Neural cell (in vitro differentiated cells): ENCODE results near the gene PFDN6. TPM values are rescaled to one million over a fixed set of nuclear protein-coding genes. Genes with fewer than 3 reads are reported as not detected.
A peak's percentile ranks its signal among the peaks of the same experiment; 100 is the strongest.

Source experiments
- H2AFZ ChIP-seq: fragments of 200-600, 300-800 bp; sonication (generic), shearing (Covaris generic); 2 replicates; pipeline ENCODE4 v1.6.0; 2014; ENCODE audit warnings: low read depth, mild to moderate bottlenecking, antibody characterized with exemption, low read length, moderate library complexity
- H3F3A ChIP-seq: fragments of 200-600 bp; shearing (Covaris generic); 2 replicates; pipeline ENCODE4 v1.6.1; 2016; ENCODE audit warnings: mild to moderate bottlenecking, moderate library complexity, mixed read lengths, antibody characterized with exemption, low read length; ENCODE audit not compliant: insufficient read depth, poor library complexity, severe bottlenecking
- H3K27ac ChIP-seq: fragments of 200-600, 300-800 bp; sonication (generic), shearing (Covaris generic); 2 replicates; pipeline ENCODE4 v1.5.1; 2014; ENCODE audit warnings: mild to moderate bottlenecking, low read length, moderate library complexity
- H3K27me3 ChIP-seq: fragments of 300-800, 200-600 bp; sonication (generic), shearing (Covaris generic); 2 replicates; pipeline ENCODE4 v1.6.0; 2014; ENCODE audit warnings: mild to moderate bottlenecking, low read depth, low read length, moderate library complexity; ENCODE audit not compliant: insufficient read depth
- H3K36me3 ChIP-seq: fragments of 300-800, 200-600 bp; sonication (generic), shearing (Covaris generic); 2 replicates; pipeline ENCODE4 v1.5.1; 2014; ENCODE audit warnings: mild to moderate bottlenecking, antibody characterized with exemption, low read length, moderate library complexity; ENCODE audit not compliant: insufficient read depth
- H3K4me2 ChIP-seq: fragments of 300-800, 200-600 bp; sonication (generic), shearing (Covaris generic); 2 replicates; pipeline ENCODE4 v1.6.0; 2014; ENCODE audit warnings: mild to moderate bottlenecking, low read length
- H3K4me3 ChIP-seq: fragments of 300-800, 200-600 bp; sonication (generic), shearing (Covaris generic); 2 replicates; pipeline ENCODE4 v1.5.1; 2014; ENCODE audit warnings: mild to moderate bottlenecking, low read length, moderate library complexity
- H3K79me2 ChIP-seq: fragments of 200-600 bp; shearing (Covaris generic); replicated peaks from 2 replicates; pipeline ENCODE4 v1.6.0; 2014; ENCODE audit warnings: mild to moderate bottlenecking, low read length, moderate library complexity; ENCODE audit not compliant: insufficient read depth
- H3K9ac ChIP-seq: fragments of 300-800, 200-600 bp; sonication (generic), shearing (Covaris generic); 2 replicates; pipeline ENCODE4 v1.6.1; 2016; ENCODE audit warnings: mild to moderate bottlenecking, low read length, mixed read lengths
- H3K9me2 ChIP-seq: fragments of 200-600 bp; shearing (Covaris generic); 2 replicates; pipeline ENCODE4 v1.6.1; 2016; ENCODE audit warnings: mild to moderate bottlenecking, low read length, mixed read lengths; ENCODE audit not compliant: insufficient read depth
- H3K9me3 ChIP-seq: fragments of 200-600, 300-800 bp; sonication (generic), shearing (Covaris generic); 2 replicates; pipeline ENCODE4 v1.6.1; 2016; ENCODE audit warnings: mild to moderate bottlenecking, mixed run types, low read length, moderate library complexity, mixed read lengths
- H4K20me1 ChIP-seq: fragments of 200-600 bp; shearing (Covaris generic); 2 replicates; pipeline ENCODE4 v1.6.1; 2016; ENCODE audit warnings: mild to moderate bottlenecking, mixed run types; ENCODE audit not compliant: insufficient read depth
- CTCF ChIP-seq: fragments of 450-650 bp; IDR thresholded peaks from 2 replicates; pipeline ENCODE4 v1.5.1; 2014; ENCODE audit warnings: antibody characterized with exemption, mild to moderate bottlenecking, moderate library complexity; ENCODE audit not compliant: poor library complexity, severe bottlenecking
- EP300 ChIP-seq: fragments of 450-650 bp; conservative IDR thresholded peaks from 2 replicates; pipeline ENCODE4 v1.6.1; 2014; ENCODE audit warnings: antibody characterized with exemption, mild to moderate bottlenecking, moderate library complexity; ENCODE audit not compliant: poor library complexity, severe bottlenecking
- EZH2 ChIP-seq: fragments of 200-600, 300-800 bp; shearing (Covaris generic), sonication (generic); IDR thresholded peaks from 2 replicates; pipeline ENCODE4 v1.6.1; 2014; ENCODE audit warnings: antibody characterized with exemption, low read length, borderline replicate concordance, mild to moderate bottlenecking; ENCODE audit not compliant: insufficient read depth, poor library complexity, severe bottlenecking
- MXI1 ChIP-seq: fragments of 450-650 bp; conservative IDR thresholded peaks from 2 replicates; pipeline ENCODE4 v1.6.1; 2014; ENCODE audit warnings: antibody characterized with exemption, mild to moderate bottlenecking; ENCODE audit not compliant: poor library complexity, severe bottlenecking
- POLR2AphosphoS5 ChIP-seq: IDR thresholded peaks from 2 replicates; pipeline ENCODE4 v1.6.1; 2012
- RAD21 ChIP-seq: fragments of 450-650 bp; conservative IDR thresholded peaks from 2 replicates; pipeline ENCODE4 v1.6.1; 2014; ENCODE audit warnings: antibody characterized with exemption, mild to moderate bottlenecking, moderate library complexity
- REST ChIP-seq: IDR thresholded peaks from 2 replicates; pipeline ENCODE4 v1.6.1; 2012; ENCODE audit warnings: borderline replicate concordance
- SMC3 ChIP-seq: fragments of 450-650 bp; conservative IDR thresholded peaks from 2 replicates; pipeline ENCODE4 v1.6.1; 2014; ENCODE audit warnings: antibody characterized with exemption, mild to moderate bottlenecking, moderate library complexity; ENCODE audit not compliant: poor library complexity
- TAF1 ChIP-seq: IDR thresholded peaks from 2 replicates; pipeline ENCODE4 v1.6.1; 2012; ENCODE audit warnings: low read depth
- polyA plus RNA-seq: library from polyadenylated mRNA; depleted of rRNA; stranded (reverse); fragments of >200 nt; gene quantifications from 2 replicates; pipeline ENCODE4 v1.2.3, GENCODE V29; 2014

Gene PFDN6
- polyA plus RNA-seq, 1 donor from 2014 or later: 109 TPM

GRCh38 chr6:33306356-33306755 is 17.0 kb downstream of the PFDN6 start (continued):
- no peak for TF ChIP-seq MXI1
- TF ChIP-seq TAF1: no peak
- TF ChIP-seq EP300: no peak

- H3F3A ChIP-seq: no peaks in the 10 kb centered on the region
- H3K36me3 ChIP-seq: no peaks in the 10 kb centered on the region
- no peaks in the 10 kb centered on the region for H4K20me1 ChIP-seq
- peak overlapping the region; percentile 68 for H3K4me2 ChIP-seq
- H3K79me2 ChIP-seq: no peaks in the 10 kb centered on the region
- H3K9me2 ChIP-seq: no peaks in the 10 kb centered on the region
- TF ChIP-seq CTCF (peak; percentile 39), EZH2 (no peak)
- H3K9me3 ChIP-seq: no peaks in the 10 kb centered on the region
- H2AFZ ChIP-seq: peak overlapping the region; percentile 45
- H3K27me3 ChIP-seq: peaks cover 25% of the 10 kb centered on the region
- H3K27ac ChIP-seq: peak overlapping the region; percentile 31
- H3K4me3 ChIP-seq: peak overlapping the region; percentile 68
- peak overlapping the region; percentile 52 for H3K9ac ChIP-seq
These were observed 23.1 kb downstream of the PFDN6 start for GRCh38 chr6:33312361-33313104.

GRCh38 chr6:33313105-33313708 is 23.8 kb downstream of the PFDN6 start:
- Histone ChIP-seq H3F3A (peaks cover under 1% of the 10 kb centered on the region), H3K4me2 (peak overlapping the region; percentile 68), H3K27me3 (peaks cover 25% of the 10 kb centered on the region), H3K36me3 (no peaks in the 10 kb centered on the region), H3K4me3 (peak overlapping the region; percentile 68), H3K9me3 (no peaks in the 10 kb centered on the region), H3K9me2 (no peaks in the 10 kb centered on the region), H3K79me2 (no peaks in the 10 kb centered on the region), H3K27ac (peak overlapping the region; percentile 31), H4K20me1 (no peaks in the 10 kb centered on the region), H2AFZ (no peak overlapping the region), H3K9ac (peak overlapping the region; percentile 52)
- no peak for TF ChIP-seq EZH2
- no peak for TF ChIP-seq EP300
- no peak for TF ChIP-seq RAD21
- no peak for TF ChIP-seq CTCF
- no peak for TF ChIP-seq POLR2AphosphoS5
- no peak for TF ChIP-seq REST
- TF ChIP-seq SMC3: no peak
- TF ChIP-seq MXI1: no peak
- TF ChIP-seq TAF1: no peak
